Measurements from ENCODE around the gene FBXL20. TPM values are rescaled to one million over a fixed set of nuclear protein-coding genes. Genes with fewer than 3 reads are reported as not detected.
"Not testable (repeated sequence)": the region's sequence is repeated elsewhere in the genome, so short reads cannot be mapped to it uniquely, and the experiment has no call there.

Gene FBXL20
- total RNA-seq, 1 experiment from 2014 or later = 17.2 TPM

DNA sequence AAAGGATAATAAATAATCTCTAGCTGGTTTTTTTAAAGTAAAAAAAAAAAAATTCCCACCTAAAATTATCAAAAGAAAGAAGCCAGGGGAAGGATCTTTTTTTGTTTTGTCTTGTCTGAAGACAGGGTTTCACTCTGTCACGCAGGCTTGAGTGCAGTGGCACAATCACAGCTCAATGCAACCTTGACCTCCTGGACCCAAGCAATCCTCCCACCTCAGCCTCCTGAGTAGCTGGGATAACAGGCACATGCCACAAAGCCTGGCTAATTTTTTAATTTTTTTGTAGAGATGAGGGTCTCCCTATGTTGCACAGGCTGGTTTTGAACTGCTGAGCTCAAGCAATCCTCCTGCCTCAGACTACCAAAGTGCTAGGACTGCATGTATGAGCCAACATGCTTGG, 97.2 kb downstream of the FBXL20 start:
- ChIA-PET POLR2A (no interaction called here), RAD21 (ENCODE audit: low non-redundant PET in 1 of 2, low total read pairs in 2 of 2, uncharacterized antibody in 2 of 2, unreplicated experiment in 2 of 2) (interaction anchor here in 1 of 2 experiments (0.6 kb wide), 1 partner anchor 67 kb away, joined by 4 read pairs; no protein-coding TSS in a partner anchor), CTCF (no interaction called here)
- Histone ChIP-seq H4K20me1 (ENCODE audit: insufficient read depth) (no peaks in the 10 kb centered on the region), H3K36me3 (ENCODE audit: control insufficient read depth in 1 of 2, insufficient read depth in 2 of 2, low read length in 2 of 2) (no peaks in the 10 kb centered on the region), H3K4me1 (ENCODE audit: control insufficient read depth in 1 of 2, insufficient read depth in 2 of 2, low read length in 2 of 2) (no peaks in the 10 kb centered on the region), H3K4me2 (ENCODE audit: low read length) (no peak overlapping the region), H3K27me3 (ENCODE audit: insufficient read depth, low read length) (no peaks in the 10 kb centered on the region), H3K9ac (ENCODE audit: low read length) (no peak overlapping the region), H2AFZ (ENCODE audit: low read depth, low read length, poor library complexity, severe bottlenecking) (no peak overlapping the region), H3K4me3 (replicated peaks in 1 of 2; ENCODE audit: low read depth in 1 of 2, low read length in 2 of 2) (no peak overlapping the region), H3K79me2 (ENCODE audit: insufficient read depth, low read length) (no peaks in the 10 kb centered on the region), H3K9me2 (ENCODE audit: insufficient read depth) (no peaks in the 10 kb centered on the region), H3K27ac (ENCODE audit: low read depth, low read length) (no peak overlapping the region), H3K9me3 (ENCODE audit: control insufficient read depth in 1 of 2, insufficient read depth in 1 of 2, low read depth in 1 of 2, low read length in 2 of 2) (no peaks in the 10 kb centered on the region)
- BruUV-seq (replicated peaks) = no TSS peak
- intact Hi-C loops (cut with micrococcal nuclease) = no loop called here
- DNase-seq (ENCODE audit: low read depth, low spot score) (no peak), ATAC-seq (no peak)
- TF ChIP-seq ELF1 (IDR thresholded peaks at IDR 0.05; ENCODE audit: borderline replicate concordance, low read depth) = no peak
- TF ChIP-seq SIN3A (IDR thresholded peaks at IDR 0.05; ENCODE audit: low read depth) = no peak

- no TSS peak for BruUV-seq (replicated peaks)
- H3K9me3 ChIP-seq (ENCODE audit: control insufficient read depth in 1 of 2, insufficient read depth in 1 of 2, low read depth in 1 of 2, low read length in 2 of 2) = no peaks in the 10 kb centered on the region
- no peak overlapping the region for H2AFZ ChIP-seq (ENCODE audit: low read depth, low read length, poor library complexity, severe bottlenecking)
- intact Hi-C loops (cut with micrococcal nuclease) = no loop called here
- H3K79me2 ChIP-seq (ENCODE audit: insufficient read depth, low read length) = no peaks in the 10 kb centered on the region
- H3K9ac ChIP-seq (ENCODE audit: low read length) = no peak overlapping the region
- H3K4me2 ChIP-seq (ENCODE audit: low read length) = no peak overlapping the region
- no peaks in the 10 kb centered on the region for H3K9me2 ChIP-seq (ENCODE audit: insufficient read depth)
- TF ChIP-seq RAD21 (IDR thresholded peaks at IDR 0.05; ENCODE audit: low read depth) = no peak
- no peak for TF ChIP-seq POLR2AphosphoS5 (IDR thresholded peaks at IDR 0.05; ENCODE audit: low read depth, low read length)
- no peak for TF ChIP-seq POLR2A (IDR thresholded peaks at IDR 0.05; ENCODE audit: borderline replicate concordance, extremely low read depth, insufficient read depth, insufficient read length)
- TF ChIP-seq EGR1 (IDR thresholded peaks at IDR 0.05; ENCODE audit: low read depth) = no peak
- TF ChIP-seq JUND (IDR thresholded peaks at IDR 0.05) = no peak
- no peak for TF ChIP-seq ZBTB33 (IDR thresholded peaks at IDR 0.05; ENCODE audit: extremely low read depth, insufficient replicate concordance, low read length)
- ATAC-seq = no peak
- H3K36me3 ChIP-seq (ENCODE audit: control insufficient read depth in 1 of 2, insufficient read depth in 2 of 2, low read length in 2 of 2) = peaks cover 0 to 12% of the 10 kb centered on the region in 2 experiments; a peak in 2 of 4 replicates
- no peak overlapping the region for H3K27ac ChIP-seq (ENCODE audit: low read depth, low read length)
- H3K4me3 ChIP-seq (replicated peaks in 1 of 2; ENCODE audit: low read depth in 1 of 2, low read length in 2 of 2) = no peak overlapping the region
- ChIA-PET POLR2A (no interaction called here), RAD21 (ENCODE audit: low non-redundant PET in 1 of 2, low total read pairs in 2 of 2, uncharacterized antibody in 2 of 2, unreplicated experiment in 2 of 2) (no interaction called here), CTCF (no interaction called here)
- H3K27me3 ChIP-seq (ENCODE audit: insufficient read depth, low read length) = no peaks in the 10 kb centered on the region
- H3K4me1 ChIP-seq (ENCODE audit: control insufficient read depth in 1 of 2, insufficient read depth in 2 of 2, low read length in 2 of 2) = no peaks in the 10 kb centered on the region
- no peaks in the 10 kb centered on the region for H4K20me1 ChIP-seq (ENCODE audit: insufficient read depth)
- DNase-seq (ENCODE audit: low read depth, low spot score) = no peak
Measured at GRCh38 chr17:39294060-39294459, 107.4 kb downstream of the FBXL20 start.

DNA sequence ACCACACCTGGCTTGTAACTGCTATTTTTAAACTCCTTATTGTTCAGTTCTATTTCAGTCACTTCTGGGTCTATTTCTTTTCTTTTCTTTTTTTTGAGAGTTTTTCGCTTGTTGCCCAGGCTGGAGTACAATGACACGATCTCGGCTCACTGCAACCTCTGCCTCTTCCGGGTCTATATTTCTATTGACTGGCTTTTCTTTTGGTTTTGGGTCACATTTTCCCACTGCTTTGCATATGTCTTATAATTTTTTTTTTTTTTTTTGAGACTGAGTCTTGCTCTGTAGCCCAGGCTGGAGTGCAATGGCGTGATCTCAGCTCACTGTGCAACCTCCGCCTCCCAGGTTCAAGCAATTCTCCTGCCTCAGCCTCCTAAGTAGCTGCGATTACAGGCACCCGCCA, 108.9 kb downstream of the FBXL20 start:
- RAD21 ChIA-PET (ENCODE audit: low non-redundant PET in 1 of 2, low total read pairs in 2 of 2, uncharacterized antibody in 2 of 2, unreplicated experiment in 2 of 2); H3K4me1 ChIP-seq (ENCODE audit: control insufficient read depth in 1 of 2, insufficient read depth in 2 of 2, low read length in 2 of 2); H3K9me2 ChIP-seq (ENCODE audit: insufficient read depth); H3K79me2 ChIP-seq (ENCODE audit: insufficient read depth, low read length); H3K9ac ChIP-seq (ENCODE audit: low read length); CTCF ChIA-PET; BruUV-seq (replicated peaks); ATAC-seq; H3K4me2 ChIP-seq (ENCODE audit: low read length); H3K27ac ChIP-seq (ENCODE audit: low read depth, low read length); H3K4me3 ChIP-seq (replicated peaks in 1 of 2; ENCODE audit: low read depth in 1 of 2, low read length in 2 of 2); POLR2A ChIA-PET; H4K20me1 ChIP-seq (ENCODE audit: insufficient read depth); H3K27me3 ChIP-seq (ENCODE audit: insufficient read depth, low read length); H2AFZ ChIP-seq (ENCODE audit: low read depth, low read length, poor library complexity, severe bottlenecking); intact Hi-C loops (cut with micrococcal nuclease); DNase-seq (ENCODE audit: low read depth, low spot score); H3K9me3 ChIP-seq (ENCODE audit: control insufficient read depth in 1 of 2, insufficient read depth in 1 of 2, low read depth in 1 of 2, low read length in 2 of 2); H3K36me3 ChIP-seq (ENCODE audit: control insufficient read depth in 1 of 2, insufficient read depth in 2 of 2, low read length in 2 of 2): not testable (repeated sequence)

Measured in HCT116 (cell line).